Right ventricle myocardium superior (tissue), 1 donor: ENCODE results near the gene RGPD5. TPM values are rescaled to one million over a fixed set of nuclear protein-coding genes. Genes with fewer than 3 reads are reported as not detected.
"Not testable (repeated sequence)": the region's sequence is repeated elsewhere in the genome, so short reads cannot be mapped to it uniquely, and the experiment has no call there.

ENCODE experiments used
- ATAC-seq: fragments of 200-7000 bp; cut with Tn5 transposase; one replicate; pipeline ENCODE4 v1.9.1; 2020; ENCODE audit warnings: mild to moderate bottlenecking; ENCODE audit not compliant: poor library complexity
- DNase-seq: peaks from one replicate; pipeline ENCODE4 v3.0.0-alpha.2; 2020
- intact Hi-C: fragments of 100-400 bp; cut with DNase I; formaldehyde crosslinking; loops from one replicate; pipeline ENCODE4 v1.11.2; 2022
- total RNA-seq: library from RNA; stranded (reverse); fragmentation: NEBNext Ultra II Directional; extraction: Animal tissue kit (Norgen Biotek cat#: 25700); gene quantifications from one replicate; pipeline ENCODE4 v1.2.1, GENCODE V29; 2021
- donor health status: DM: no; HTN: yes; CAD: no; lungs with severe emphysema.

The RGPD5 gene
- total RNA-seq, 1 donor from 2014 or later: 35.9 TPM

DNA sequence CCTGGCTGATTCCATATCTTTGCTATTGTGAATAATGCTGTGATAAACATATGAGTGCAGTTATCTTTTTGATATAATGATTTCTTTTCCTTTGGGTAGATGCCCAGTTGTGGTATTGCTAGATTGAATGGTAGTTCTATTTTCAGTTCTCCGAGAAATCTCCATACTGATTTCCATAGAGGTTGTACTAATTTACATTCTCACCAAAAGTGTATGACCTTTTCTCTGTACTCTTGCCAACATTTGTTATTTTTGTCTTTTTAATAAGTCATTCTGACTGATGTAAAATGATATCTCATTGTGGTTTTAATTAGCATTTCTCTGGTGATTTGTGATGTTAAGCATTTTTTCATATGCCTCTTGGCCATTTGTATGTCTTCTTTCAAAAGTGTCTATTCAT, 88.0 kb downstream of the RGPD5 start:
- ATAC-seq, intact Hi-C loops, DNase-seq: not testable (repeated sequence)

DNA sequence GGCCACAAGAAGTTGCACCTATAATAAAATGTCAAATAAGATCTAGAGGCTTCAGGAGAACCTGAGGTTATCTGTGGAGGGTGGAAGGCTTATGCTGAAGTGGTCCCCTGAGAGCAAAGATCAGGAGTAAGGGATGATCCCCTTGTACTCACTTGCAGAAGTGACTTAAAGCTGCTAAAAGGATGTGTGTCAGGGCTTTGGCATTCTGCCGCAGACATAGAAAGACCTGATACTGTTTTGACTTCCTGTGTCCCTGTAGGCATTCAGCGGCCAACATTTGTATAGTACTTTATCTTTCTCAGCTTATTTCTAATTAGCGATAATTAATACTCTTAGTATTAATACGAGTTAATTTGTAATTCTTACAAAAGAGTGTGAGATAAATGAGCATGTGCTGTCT, 94.3 kb downstream of the RGPD5 start:
- DNase-seq, ATAC-seq, intact Hi-C loops: not testable (repeated sequence)

DNA sequence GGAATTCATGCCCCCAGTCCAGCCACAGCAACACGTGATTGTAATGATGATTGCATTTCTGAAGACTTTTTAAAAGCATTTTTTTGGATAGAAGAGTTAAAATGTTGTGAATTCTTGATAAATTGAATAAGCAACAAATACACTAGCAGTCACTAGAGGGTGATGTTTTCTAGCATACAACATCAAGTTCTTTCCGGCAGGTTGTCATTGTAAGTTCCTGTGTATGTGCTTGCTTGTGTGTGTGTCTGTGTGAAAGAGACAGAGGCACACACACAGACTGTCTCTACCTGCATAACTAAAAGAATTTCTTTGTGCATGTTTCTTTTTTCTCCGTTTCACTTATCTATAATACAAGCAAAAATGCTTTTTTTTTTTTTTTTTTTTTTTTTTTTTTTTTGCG, 95.8 kb downstream of the RGPD5 start:
- intact Hi-C loops, DNase-seq: not testable (repeated sequence)
- peak; percentile 71 for ATAC-seq

DNA sequence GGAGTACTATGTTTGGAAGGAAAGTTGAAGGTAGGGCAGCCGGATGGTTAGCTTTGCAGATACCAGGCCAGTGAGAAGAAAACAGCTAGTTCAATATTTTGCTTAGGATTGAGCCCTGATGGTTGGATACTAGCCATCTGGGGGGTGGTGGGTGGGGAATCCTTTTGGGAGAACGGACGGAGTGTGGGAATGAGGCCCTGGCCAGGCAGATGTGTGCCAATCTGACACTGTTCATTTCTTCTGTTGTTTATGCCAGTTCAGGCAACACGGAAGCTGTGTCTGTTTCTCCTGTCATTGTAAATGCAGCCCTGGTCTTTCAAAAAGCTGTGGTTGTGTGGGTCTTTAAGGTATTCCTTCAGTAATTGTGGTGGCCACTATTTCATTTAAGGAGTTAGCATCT, 96.9 kb downstream of the RGPD5 start:
- intact Hi-C loops, DNase-seq, ATAC-seq: not testable (repeated sequence)

DNA sequence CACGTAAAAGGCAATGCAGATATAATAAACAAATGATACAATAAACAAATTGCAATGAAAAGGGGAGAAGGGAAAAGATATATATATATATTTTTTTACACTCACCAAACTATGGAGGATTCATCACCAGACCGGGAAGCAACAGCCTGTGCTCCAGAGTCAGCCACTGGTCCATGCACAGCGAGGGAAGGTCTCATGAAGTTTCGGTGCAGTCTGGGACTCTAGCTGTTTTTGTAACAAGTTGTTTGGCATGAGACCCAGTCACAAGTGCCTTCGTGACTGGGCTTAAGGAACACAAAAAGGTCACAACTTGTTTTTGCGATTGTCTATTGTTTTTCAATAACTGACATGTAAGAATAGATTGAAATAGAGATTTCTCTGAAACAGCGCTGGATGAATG, 99.6 kb downstream of the RGPD5 start:
- ATAC-seq: not testable (repeated sequence)

DNA sequence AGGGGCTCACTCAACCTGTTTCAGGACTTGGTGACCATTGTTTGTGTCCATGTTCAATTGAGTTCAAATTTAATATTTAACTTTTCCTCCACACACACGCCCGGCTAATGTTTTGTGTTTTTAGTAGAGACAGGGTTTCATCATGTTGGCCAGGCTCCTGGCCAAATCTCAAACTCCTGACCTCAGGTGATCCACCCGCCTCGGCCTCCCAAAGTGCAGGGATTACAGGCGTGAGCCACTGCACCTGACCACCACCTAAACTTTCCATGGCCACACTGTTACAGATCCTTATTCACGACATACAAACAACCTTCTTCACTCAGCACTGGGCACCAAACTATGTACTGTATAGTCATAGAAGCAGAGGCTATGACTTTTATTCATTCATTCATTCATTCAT, 100.0 kb downstream of the RGPD5 start:
- DNase-seq, ATAC-seq, intact Hi-C loops: not testable (repeated sequence)

More for the DNA sequence above, 99.6 kb downstream of the RGPD5 start:
- DNase-seq, intact Hi-C loops: not testable (repeated sequence)

DNA sequence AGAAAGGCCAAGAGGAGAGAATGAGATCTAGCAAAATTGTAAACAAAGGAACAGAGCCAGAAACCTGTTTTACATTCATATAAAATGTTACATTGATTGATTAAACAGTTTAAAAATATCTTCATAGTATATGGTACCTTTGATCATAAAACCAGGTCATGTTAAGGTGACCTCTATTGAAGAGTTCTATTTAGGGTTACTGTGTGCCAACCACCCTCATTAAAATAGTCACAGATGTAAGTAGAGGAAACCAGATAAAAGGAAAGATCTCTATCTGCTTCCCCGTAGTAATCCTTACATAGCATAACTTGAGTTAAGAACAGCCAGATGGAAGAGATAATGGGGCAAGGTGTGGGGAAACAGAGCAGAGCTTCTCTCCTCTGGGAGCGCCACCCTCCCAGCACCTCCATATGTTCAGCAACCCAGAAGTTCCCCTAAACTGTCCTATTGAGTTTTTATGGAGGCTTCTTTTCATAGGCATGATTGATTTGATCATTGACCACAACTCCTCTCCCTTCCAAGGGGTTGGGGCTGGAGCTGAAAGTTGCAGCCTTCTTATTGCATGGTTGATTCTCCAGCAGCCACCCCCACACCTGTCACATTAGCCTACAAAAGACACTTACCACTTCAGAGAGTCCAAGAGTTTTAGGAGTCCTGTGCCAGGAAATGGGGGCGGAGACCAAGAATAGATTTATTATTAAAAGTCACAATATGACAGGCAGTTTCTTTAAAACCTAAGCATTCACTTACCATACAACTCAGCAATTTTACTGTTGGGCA, 101.2 kb downstream of the RGPD5 start:
- ATAC-seq, intact Hi-C loops, DNase-seq: not testable (repeated sequence)

DNA sequence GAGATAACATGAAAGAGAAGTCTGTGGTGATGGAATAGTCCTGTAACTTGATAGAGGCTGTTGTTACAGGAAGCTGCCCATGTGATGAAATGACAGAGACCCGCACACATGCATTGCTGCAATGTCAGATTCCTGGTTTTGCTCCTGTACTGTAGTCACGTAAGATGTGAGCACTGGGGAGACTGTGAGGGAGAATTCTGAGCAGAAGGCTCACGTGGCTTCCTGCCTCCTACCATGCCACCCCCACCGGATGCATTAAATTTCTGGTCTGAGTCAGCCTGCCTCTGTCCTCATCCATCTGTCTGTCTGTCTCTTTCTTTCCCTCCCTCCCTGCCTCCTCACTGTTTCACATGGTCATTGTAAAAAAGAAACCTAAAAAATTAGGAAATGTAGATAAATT, 102.1 kb downstream of the RGPD5 start:
- DNase-seq, ATAC-seq, intact Hi-C loops: not testable (repeated sequence)

DNA sequence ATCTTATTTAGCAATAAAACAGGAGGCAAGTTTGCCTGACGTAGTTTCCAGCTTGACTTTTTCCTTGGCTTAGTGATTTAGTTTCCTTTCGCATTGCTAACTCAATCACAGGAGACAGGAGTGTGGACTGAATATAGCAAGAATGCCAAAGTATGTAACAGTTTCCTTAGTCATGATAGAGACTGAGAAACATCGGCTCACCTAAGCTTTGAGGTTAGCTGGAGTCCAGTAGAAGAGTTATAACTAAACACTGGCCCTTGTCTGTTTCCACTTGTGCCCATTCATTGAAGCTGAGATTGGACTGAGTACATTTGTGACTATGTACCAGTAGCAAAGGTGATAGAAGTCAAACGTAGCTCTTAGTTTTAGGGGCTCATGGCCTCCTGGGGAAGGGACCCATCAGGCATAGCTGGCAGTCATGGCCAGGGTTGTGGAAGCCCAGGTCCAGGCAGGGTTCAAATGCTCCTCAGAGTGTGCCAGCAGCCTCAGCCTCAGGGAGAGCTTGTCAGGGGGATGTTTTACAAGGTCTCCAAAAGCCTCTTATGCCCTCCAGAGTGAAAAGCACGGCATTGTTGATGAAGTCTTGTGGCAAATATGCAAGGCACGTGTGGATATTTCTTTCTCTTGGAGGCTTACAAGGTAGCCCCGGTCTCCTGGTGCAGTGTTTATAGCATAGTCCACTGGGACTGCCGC, 103.8 kb downstream of the RGPD5 start:
- ATAC-seq, intact Hi-C loops, DNase-seq: not testable (repeated sequence)

DNA sequence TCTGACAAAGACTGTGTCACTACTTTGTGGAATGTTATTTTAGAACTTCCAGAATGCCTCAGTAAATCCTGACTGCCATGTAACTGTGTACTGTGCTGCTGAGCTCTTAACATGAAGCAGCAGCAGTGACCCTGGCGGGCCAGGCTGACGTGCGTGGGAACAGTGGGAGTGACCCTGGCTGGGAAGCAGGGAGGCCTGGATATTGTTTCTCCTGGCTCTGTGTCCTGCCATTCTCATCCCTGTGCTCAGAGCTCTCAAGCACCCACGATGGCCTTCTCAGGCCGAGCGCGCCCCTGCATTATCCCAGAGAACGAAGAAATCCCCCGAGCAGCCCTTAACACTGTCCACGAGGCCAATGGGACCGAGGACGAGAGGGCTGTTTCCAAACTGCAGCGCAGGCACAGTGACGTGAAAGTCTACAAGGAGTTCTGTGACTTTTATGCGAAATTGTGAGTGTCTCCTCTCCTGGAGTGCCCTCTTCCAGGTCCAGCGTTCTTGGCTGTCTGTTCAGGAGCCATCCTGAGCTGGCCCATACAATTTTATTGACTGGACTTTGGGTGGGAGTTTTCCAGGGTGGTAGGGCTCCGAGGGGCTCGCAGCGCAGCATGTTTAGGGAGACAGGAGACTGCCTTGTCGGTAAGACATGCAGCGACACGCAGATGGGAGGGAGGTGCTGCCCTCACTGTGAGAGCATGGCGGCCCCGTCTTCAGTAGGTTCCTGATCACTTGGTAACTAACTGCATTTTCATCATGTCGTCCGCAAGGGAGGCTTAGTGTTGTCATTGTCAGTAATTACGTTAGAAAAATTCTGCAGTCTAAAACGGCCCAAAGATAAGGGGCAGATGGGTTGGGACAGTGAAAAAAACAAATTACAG, 104.6 kb downstream of the RGPD5 start, which contains the start of gene LIMS3:
Gene LIMS3 (plus strand): TSS at position 227 of the 875 bp plus-strand sequence. CDS start 41 bp downstream, at position 268.
- DNase-seq: not testable (repeated sequence)
- peak; percentile 97 for ATAC-seq

DNA sequence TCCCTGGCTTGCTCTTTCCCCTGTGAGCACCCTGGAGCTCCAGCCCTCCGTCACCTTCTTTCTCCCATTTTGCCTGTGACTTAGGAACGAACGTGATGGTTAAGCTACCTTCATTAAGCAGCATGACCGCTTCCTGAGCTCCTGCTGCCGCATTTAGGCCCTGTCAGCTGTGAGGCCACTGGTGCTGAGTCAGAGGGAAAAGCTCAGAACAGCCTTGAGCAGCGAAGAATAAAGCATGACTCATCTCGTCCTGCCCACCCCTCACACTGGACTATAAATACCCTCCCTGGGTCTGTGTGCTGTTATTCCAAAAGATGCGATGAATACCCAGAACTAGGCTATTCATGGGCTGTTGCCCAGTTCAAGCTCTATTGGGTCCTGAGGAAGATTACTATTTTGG, 111.7 kb downstream of the RGPD5 start:
- intact Hi-C loops, DNase-seq: not testable (repeated sequence)
- peak; percentile 31 for ATAC-seq

More for the DNA sequence above, 104.6 kb downstream of the RGPD5 start, which contains the start of gene LIMS3:
- intact Hi-C loops: not testable (repeated sequence)

Other genes starting within 250 kb of the RGPD5 start
- 49.3 TPM for gene SEPTIN10, start 180.3 kb upstream of the RGPD5 start, total RNA-seq
- 2.7 TPM for gene SOWAHC, start 179.9 kb upstream of the RGPD5 start, total RNA-seq
- 4.1 TPM for gene LIMS3, start 104.4 kb downstream of the RGPD5 start, total RNA-seq